Astrocyte (in vitro differentiated cells and primary cell): ENCODE measurements around the gene HIRIP3. TPM values are rescaled to one million over a fixed set of nuclear protein-coding genes. Genes with fewer than 3 reads are reported as not detected.
"Not testable (repeated sequence)": the region's sequence is repeated elsewhere in the genome, so short reads cannot be mapped to it uniquely, and the experiment has no call there.

Experiments used
- DNase-seq: peaks from one replicate; pipeline ENCODE4 v3.0.0-alpha.2; 2010; ENCODE audit warnings: low read depth
- FAIRE-seq: peaks from 2 replicates; lab custom pipeline; 2011; peaks lifted over from hg19 to GRCh38; lab: Jason Lieb, UNC
- H2AFZ ChIP-seq: 2 replicates; pipeline ENCODE4 v1.6.0; 2012; ENCODE audit warnings: low read depth, low read length, inconsistent platforms
- H3K27ac ChIP-seq: 2 replicates; pipeline ENCODE4 v1.5.1; 2011; ENCODE audit warnings: low read depth, low read length, inconsistent platforms
- H3K27me3 ChIP-seq: 2 replicates; pipeline ENCODE4 v1.6.0; 2011; ENCODE audit warnings: low read length, inconsistent platforms; ENCODE audit not compliant: insufficient read depth
- H3K36me3 ChIP-seq: 2 replicates; pipeline ENCODE4 v1.5.1; 2011; ENCODE audit warnings: low read length, inconsistent platforms; ENCODE audit not compliant: insufficient read depth
- H3K4me1 ChIP-seq: 2 replicates; pipeline ENCODE4 v1.5.1; 2011; ENCODE audit warnings: low read length, inconsistent platforms; ENCODE audit not compliant: insufficient read depth
- H3K4me2 ChIP-seq: 2 replicates; pipeline ENCODE4 v1.6.0; 2012; ENCODE audit warnings: low read length, inconsistent platforms
- H3K4me3 ChIP-seq: 2 replicates; pipeline ENCODE4 v1.5.1; 2011; ENCODE audit warnings: low read depth, mild to moderate bottlenecking, low read length, inconsistent platforms; ENCODE audit not compliant: insufficient read depth
- H3K79me2 ChIP-seq: 2 replicates; pipeline ENCODE4 v1.6.0; 2012; ENCODE audit warnings: mild to moderate bottlenecking, low read length, inconsistent platforms; ENCODE audit not compliant: insufficient read depth
- H3K9ac ChIP-seq: 2 replicates; pipeline ENCODE4 v1.6.0; 2012; ENCODE audit warnings: mild to moderate bottlenecking, low read length, inconsistent platforms
- H3K9me3 ChIP-seq: 2 replicates; pipeline ENCODE4 v1.5.1; 2012; ENCODE audit warnings: low read depth, mild to moderate bottlenecking, low read length, inconsistent platforms; ENCODE audit not compliant: insufficient read depth
- H4K20me1 ChIP-seq: 2 replicates; pipeline ENCODE4 v1.6.0; 2012; ENCODE audit warnings: low read length, inconsistent platforms; ENCODE audit not compliant: insufficient read depth
- H3K27ac Mint-ChIP-seq: one replicate; pipeline ENCODE4 v1.8.0; 2021; ENCODE audit warnings: mild to moderate bottlenecking, mixed read lengths; ENCODE audit not compliant: unreplicated experiment
- H3K27me3 Mint-ChIP-seq: one replicate; pipeline ENCODE4 v1.8.0; 2021; ENCODE audit warnings: low read depth, mixed read lengths; ENCODE audit not compliant: unreplicated experiment
- H3K36me3 Mint-ChIP-seq: one replicate; pipeline ENCODE4 v1.8.0; 2021; ENCODE audit warnings: low read depth, mixed read lengths; ENCODE audit not compliant: unreplicated experiment
- H3K4me1 Mint-ChIP-seq: one replicate; pipeline ENCODE4 v1.8.0; 2021; ENCODE audit warnings: low read depth, mixed read lengths; ENCODE audit not compliant: unreplicated experiment
- H3K4me3 Mint-ChIP-seq: one replicate; pipeline ENCODE4 v1.8.0; 2021; ENCODE audit warnings: mild to moderate bottlenecking, moderate library complexity, mixed read lengths; ENCODE audit not compliant: unreplicated experiment
- H3K9me3 Mint-ChIP-seq: one replicate; pipeline ENCODE4 v1.8.0; 2021; ENCODE audit warnings: mild to moderate bottlenecking, mixed read lengths; ENCODE audit not compliant: unreplicated experiment
- CTCF ChIP-seq: IDR thresholded peaks from 2 replicates; pipeline ENCODE4 v1.5.1; 2011; ENCODE audit warnings: low read depth, mild to moderate bottlenecking, inconsistent platforms, low read length, moderate library complexity; ENCODE audit not compliant: insufficient read depth
- EZH2 ChIP-seq: IDR thresholded peaks from 2 replicates; pipeline ENCODE4 v1.6.1; 2012; ENCODE audit warnings: mild to moderate bottlenecking, low read length, inconsistent platforms; ENCODE audit not compliant: insufficient read depth
- total RNA-seq: library from RNA; stranded (reverse); gene quantifications from 2 replicates; pipeline ENCODE4 v1.2.1, GENCODE V29; 2021

The HIRIP3 gene
- total RNA-seq, 1 donor from 2014 or later: 4.3 TPM

DNA sequence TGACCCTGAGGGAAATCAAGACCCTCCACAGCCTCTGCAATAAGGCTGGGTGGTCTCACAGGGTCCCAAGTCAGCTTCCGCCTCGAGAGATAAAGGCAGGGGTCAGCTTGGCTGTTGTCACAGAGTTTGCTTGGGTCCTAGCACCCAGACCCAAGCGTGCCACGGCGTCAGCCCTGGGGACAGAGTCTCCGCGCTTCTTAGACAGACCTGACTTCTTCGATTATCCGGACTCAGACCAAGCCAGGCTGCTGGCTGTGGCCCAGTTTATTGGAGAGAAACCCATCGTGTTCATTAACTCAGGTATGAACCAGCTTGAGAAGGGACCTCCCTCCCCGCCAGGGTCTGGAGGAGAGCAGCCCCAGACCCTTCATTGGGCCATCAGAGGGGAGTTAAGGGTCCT is 28.2 kb upstream of the HIRIP3 start:
- Histone ChIP-seq H3K9me3 (no peaks in the 10 kb centered on the region), H3K4me2 (no peak overlapping the region), H3K4me3 (no peak overlapping the region), H4K20me1 (no peaks in the 10 kb centered on the region), H3K36me3 (no peaks in the 10 kb centered on the region), H3K79me2 (no peaks in the 10 kb centered on the region), H3K9ac (no peak overlapping the region), H3K4me1 (no peaks in the 10 kb centered on the region), H2AFZ (no peak overlapping the region), H3K27me3 (peaks cover 7% of the 10 kb centered on the region), H3K27ac (no peak overlapping the region)
- DNase-seq (no peak), FAIRE-seq (no peak)
- TF ChIP-seq CTCF (no peak), EZH2 (no peak)
- H3K36me3 Mint-ChIP-seq: no peaks in the 10 kb centered on the region
- H3K4me1 Mint-ChIP-seq: peaks cover 2% of the 10 kb centered on the region
- H3K4me3 Mint-ChIP-seq: no peak overlapping the region
- H3K27me3 Mint-ChIP-seq: peaks cover 39% of the 10 kb centered on the region
- H3K27ac Mint-ChIP-seq: no peak overlapping the region
- peaks cover 5% of the 10 kb centered on the region for H3K9me3 Mint-ChIP-seq

DNA sequence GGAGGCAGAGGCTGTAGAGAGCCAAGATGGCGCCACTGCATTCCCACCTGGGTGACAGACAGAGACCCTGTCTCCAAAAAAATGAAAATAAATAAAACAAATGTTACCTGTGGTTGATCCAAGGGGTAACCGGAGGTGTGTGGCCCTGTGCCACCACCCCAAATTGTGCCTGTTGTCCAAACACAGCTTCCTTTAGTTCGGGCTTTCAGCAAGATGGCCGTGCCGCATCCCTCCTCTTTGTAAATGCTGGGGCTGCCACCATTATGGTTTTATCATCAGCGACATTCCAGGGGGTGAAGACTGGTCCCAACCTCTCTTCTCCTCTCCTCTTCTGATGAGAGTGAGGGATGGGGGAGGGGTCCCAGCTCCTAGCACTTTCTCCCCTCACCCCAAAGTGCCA is 27.5 kb upstream of the HIRIP3 start, which contains the start of gene C16orf92:
Gene C16orf92, plus strand, starts transcription at position 312 of the 400 bp plus-strand sequence. CDS start 143 bp downstream, outside the sequence.
- H2AFZ ChIP-seq: no peak within 1 kb of the TSS
- H3K9me3 ChIP-seq: no peaks in the 10 kb centered on the region
- no peak within 1 kb of the TSS for H3K4me2 ChIP-seq
- peaks cover 5% of the 10 kb centered on the region for H3K4me1 Mint-ChIP-seq
- H3K27me3 ChIP-seq: peaks cover 1% of the 10 kb centered on the region
- DNase-seq (no peak), FAIRE-seq (no peak)
- no peak within 1 kb of the TSS for H3K4me3 ChIP-seq
- H4K20me1 ChIP-seq: no peaks in the 10 kb centered on the region
- no peaks in the 10 kb centered on the region for H3K79me2 ChIP-seq
- TF ChIP-seq EZH2 (no peak), CTCF (no peak)
- peaks cover 6% of the 10 kb centered on the region for H3K9me3 Mint-ChIP-seq
- H3K27me3 Mint-ChIP-seq: peaks cover 33% of the 10 kb centered on the region
- H3K27ac ChIP-seq: no peak within 1 kb of the TSS
- no peak within 1 kb of the TSS for H3K9ac ChIP-seq
- no peaks in the 10 kb centered on the region for H3K4me1 ChIP-seq
- peak within 1 kb of the TSS; percentile 54 for H3K4me3 Mint-ChIP-seq
- H3K36me3 Mint-ChIP-seq: no peaks in the 10 kb centered on the region
- no peaks in the 10 kb centered on the region for H3K36me3 ChIP-seq
- no peak within 1 kb of the TSS for H3K27ac Mint-ChIP-seq

GRCh38 chr16:30018731-30019158 is 23.3 kb upstream of the HIRIP3 start:
- H3K4me3 ChIP-seq: no peak overlapping the region
- no peaks in the 10 kb centered on the region for H3K9me3 ChIP-seq
- H3K4me2 ChIP-seq: no peak overlapping the region
- Mint-ChIP-seq H3K36me3 (no peaks in the 10 kb centered on the region), H3K4me1 (peaks cover 5% of the 10 kb centered on the region), H3K27me3 (peaks cover 11% of the 10 kb centered on the region), H3K9me3 (peaks cover 3% of the 10 kb centered on the region), H3K27ac (peak overlapping the region; percentile 50), H3K4me3 (peak overlapping the region; percentile 68)
- no peaks in the 10 kb centered on the region for H3K4me1 ChIP-seq
- TF ChIP-seq EZH2 (no peak), CTCF (no peak)
- no peaks in the 10 kb centered on the region for H3K36me3 ChIP-seq
- no peak overlapping the region for H3K9ac ChIP-seq
- H2AFZ ChIP-seq: no peak overlapping the region
- FAIRE-seq: no peak
- DNase-seq: no peak
- no peak overlapping the region for H3K27ac ChIP-seq
- H4K20me1 ChIP-seq: no peaks in the 10 kb centered on the region
- no peaks in the 10 kb centered on the region for H3K79me2 ChIP-seq
- no peaks in the 10 kb centered on the region for H3K27me3 ChIP-seq

DNA sequence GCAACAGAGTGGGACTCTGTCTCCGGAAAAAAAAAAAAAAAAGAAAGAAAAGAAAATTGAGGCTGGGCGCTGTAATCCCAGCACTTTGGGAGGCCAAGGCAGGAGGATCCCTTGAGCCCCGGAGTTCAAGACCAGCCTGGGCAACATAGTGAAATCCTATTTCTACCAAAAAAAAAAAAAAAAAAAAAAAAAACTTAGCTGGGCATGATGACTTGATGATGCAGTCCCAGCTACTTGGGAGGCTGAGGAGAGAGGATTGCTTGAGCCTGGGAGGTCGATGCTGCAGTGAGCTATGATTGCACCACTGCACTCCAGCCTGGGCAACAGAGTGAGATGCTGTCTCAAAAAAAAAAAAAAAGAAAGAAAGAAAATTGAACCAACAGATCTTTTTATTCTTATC is 22.5 kb upstream of the HIRIP3 start:
- not testable (repeated sequence) for H3K9me3 ChIP-seq, H3K9ac ChIP-seq, H3K4me3 Mint-ChIP-seq, H3K79me2 ChIP-seq, H3K27me3 Mint-ChIP-seq, H3K4me1 Mint-ChIP-seq, H3K36me3 Mint-ChIP-seq, H4K20me1 ChIP-seq, H3K27ac Mint-ChIP-seq, H3K27ac ChIP-seq, H3K36me3 ChIP-seq, H3K4me1 ChIP-seq, H2AFZ ChIP-seq, H3K4me2 ChIP-seq, DNase-seq, H3K9me3 Mint-ChIP-seq, H3K4me3 ChIP-seq, FAIRE-seq, H3K27me3 ChIP-seq
